Stimulated activated CD8-positive, alpha-beta memory T cell treated with anti-CD3 and anti-CD28 coated beads, Interleukin-2, amount 100 ng/mL, for 1 hour (primary cell): ENCODE measurements around the gene NLRP1.
A peak's percentile ranks its signal among the peaks of the same experiment; 100 is the strongest.

Source experiments
- DNase-seq, 2 donors: peaks; one replicate each; pipeline ENCODE4 v3.0.0-alpha.2; 2020; ENCODE audit warnings: low read depth in 2 of 2

Gene NLRP1

GRCh38 chr17:5584383-5585286 lies at the start of gene NLRP1:
TSS of gene NLRP1 (minus strand) at chr17:5584509. CDS start at chr17:5583957, 552 bp downstream.
- peak; percentile 85 to 89 for DNase-seq

DNA sequence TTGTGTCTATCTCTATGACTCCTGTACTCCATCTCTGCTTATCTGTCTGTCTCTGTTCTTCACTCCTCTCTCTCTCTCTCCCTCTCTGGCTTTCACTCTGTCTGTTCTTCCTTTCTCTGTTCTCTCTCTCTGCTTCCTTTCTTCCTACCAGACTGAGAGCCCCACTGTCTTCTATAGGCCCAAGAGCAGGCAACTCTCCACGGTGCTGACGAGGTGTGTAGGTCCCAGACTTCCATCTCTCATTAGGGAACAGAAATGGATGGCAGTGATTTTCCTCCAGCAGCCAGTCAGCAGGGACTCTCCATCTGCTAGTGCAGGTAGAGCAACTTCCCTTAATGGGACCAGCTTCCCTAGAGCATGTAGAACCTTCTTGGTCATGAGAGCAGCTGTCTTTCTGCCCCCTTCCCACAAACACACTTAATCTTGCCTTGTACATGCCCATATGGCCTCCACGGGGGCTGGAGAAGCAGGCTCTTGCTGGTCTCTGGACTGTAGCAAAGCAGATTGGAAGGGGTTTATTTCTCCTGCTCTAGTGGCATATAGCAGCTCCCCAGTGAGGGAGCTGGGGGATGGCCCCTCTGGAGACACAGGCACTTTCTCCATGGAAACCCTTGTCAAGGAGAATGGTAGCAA lies 47.8 kb upstream of the NLRP1 start:
- DNase-seq = no peak

GRCh38 chr17:5630434-5630833 lies 46.1 kb upstream of the NLRP1 start:
- DNase-seq = no peak

GRCh38 chr17:5629128-5629527 lies 44.8 kb upstream of the NLRP1 start:
- no peak for DNase-seq

- no peak for DNase-seq
Measured at GRCh38 chr17:5628262-5628661, 44.0 kb upstream of the NLRP1 start.

GRCh38 chr17:5624211-5624610 lies 39.9 kb upstream of the NLRP1 start:
- DNase-seq = no peak

DNA sequence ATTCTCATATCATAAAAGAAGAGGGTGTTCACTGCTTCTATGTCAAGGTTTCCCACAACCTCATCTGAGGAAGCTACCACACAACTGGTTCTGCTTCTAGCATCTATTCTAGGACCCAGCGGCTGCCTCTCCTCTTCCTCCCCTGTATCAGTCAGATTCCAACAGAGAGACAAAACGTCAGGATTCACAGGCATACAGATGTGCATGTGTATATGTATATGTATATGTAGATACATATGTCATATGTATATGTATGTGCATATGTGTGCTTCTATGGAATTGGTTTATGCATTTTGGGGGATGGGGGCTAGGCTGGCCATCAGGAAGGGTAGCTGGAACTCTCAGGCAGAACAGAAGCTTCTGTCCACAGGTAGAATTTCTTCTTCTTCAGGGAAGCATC lies 37.4 kb upstream of the NLRP1 start:
- DNase-seq = no peak

DNA sequence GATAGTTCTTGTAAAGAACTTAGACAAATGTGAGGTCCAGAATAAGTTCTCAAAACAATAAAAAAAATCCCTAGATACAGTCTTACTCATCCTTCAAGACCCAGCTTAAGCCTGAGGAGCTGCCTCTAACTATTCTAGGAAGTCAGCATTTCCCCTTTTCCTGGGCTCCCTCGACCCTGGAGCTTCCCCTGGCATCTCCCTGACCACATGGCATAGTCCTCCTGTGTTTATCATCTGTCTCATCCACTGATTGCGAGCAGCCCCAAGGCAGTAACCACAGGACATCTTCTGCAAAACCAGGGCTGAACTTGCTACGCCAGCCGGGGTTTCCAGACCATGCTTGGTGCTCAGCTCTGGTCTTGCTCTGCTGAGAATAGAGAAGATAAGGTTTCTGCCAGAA lies 36.7 kb upstream of the NLRP1 start:
- DNase-seq = no peak

- no peak for DNase-seq
Measured at GRCh38 chr17:5619088-5619740, 34.9 kb upstream of the NLRP1 start.

GRCh38 chr17:5618476-5618875 lies 34.2 kb upstream of the NLRP1 start:
- DNase-seq = no peak

- no peak for DNase-seq
Measured at GRCh38 chr17:5615476-5615875, 31.2 kb upstream of the NLRP1 start.

DNA sequence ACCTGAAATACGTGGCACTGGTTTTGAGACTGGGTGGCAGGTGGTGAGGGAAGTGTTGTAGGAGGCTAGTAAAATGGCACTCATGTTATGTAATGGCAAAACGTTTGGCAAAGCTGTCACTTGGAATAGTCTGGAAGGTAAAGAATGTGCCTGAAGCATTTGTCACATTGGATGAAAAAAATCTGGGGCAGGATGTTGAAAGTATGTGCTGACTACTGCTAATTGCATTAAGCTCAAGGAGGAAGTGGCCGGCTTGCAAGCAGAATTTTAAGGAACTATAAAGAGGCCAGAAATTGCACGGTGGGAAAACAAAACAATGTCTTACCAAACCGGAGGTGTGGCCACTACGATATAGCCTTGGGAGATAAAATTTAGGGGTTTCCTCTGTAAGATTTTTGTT lies 26.6 kb upstream of the NLRP1 start:
- DNase-seq = no peak

- no peak for DNase-seq
Measured at GRCh38 chr17:5608399-5609112, 24.2 kb upstream of the NLRP1 start.

GRCh38 chr17:5607946-5608345 lies 23.6 kb upstream of the NLRP1 start:
- no peak for DNase-seq

DNA sequence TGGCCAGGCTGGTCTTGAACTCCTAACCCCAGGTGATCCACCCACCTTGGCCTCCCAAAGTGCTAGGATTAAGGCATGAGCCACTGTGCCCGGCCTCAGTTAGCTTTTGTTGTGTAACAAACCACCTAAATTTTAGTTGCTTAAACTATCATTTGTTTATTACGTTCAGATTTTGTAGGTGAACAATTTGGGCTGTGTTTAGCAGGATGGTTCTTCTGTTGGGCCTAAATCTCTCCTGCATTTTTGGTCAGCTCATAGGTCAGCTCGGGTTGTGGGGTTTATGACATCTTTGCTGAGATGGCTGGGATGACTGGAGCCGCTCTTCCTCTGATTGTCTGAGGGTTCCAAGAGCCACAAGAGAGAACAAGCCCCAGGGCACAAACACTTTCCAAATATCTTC lies 21.1 kb upstream of the NLRP1 start:
- DNase-seq = no peak

- DNase-seq = no peak
Measured at GRCh38 chr17:5600041-5600440, 15.7 kb upstream of the NLRP1 start.

DNA sequence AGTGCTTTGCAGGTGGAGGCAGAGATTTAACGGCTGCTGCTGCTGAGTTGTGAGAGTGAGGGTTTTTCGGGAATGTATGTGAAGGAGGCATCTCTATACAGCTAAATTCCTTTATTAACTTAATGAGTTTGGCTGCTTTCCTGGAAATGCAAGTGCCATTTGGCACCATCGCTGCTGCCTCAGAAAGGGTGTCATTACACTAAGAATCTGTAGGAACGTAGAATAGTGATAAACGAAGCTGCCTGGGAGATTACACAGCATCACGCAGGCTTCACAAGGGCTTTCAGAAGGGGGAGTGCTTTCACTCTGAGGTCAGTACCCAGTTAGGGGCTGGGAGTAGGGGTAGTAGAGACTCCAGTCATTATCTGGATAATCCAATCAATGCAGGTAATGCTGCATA lies 14.1 kb upstream of the NLRP1 start:
- DNase-seq = no peak

DNA sequence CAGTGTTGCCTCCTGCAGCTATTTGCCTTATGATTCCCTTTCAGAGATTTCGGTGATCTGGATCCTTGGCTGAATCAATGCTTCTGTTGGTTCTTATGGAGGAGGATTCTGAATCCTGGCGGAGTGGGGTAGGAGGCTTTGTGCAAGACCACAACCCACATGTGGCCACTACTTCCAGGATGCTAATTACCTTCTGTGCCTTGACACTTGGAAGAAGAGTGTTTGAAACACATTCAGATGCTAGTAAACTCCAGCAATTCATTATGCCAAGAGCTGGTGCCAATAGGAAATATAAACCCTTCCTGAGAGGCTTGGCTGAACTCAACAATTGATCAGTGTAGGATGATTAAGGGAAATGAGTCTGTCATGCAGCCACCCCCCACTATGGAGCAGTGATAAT lies 12.1 kb upstream of the NLRP1 start:
- no peak for DNase-seq

DNA sequence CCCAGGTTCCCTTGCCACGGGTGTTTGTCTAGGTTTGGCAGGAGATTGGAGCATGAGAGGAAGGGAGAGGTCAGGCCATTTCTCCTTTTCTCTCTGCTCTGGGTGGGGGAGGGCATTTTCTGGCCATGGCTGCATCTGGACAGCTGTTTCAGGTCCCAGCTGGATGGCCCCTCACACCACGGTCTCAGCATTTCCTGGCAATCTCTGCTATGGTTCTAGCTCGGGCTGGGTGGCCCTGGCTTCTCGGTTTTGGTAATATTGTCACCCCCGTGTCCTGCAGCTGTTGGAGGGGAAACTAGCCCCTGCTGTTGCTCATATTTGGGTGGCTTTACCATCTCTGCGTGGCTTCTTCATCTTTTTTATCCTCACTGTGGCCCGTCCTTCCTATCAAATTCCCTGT lies 11.5 kb upstream of the NLRP1 start:
- no peak for DNase-seq

DNA sequence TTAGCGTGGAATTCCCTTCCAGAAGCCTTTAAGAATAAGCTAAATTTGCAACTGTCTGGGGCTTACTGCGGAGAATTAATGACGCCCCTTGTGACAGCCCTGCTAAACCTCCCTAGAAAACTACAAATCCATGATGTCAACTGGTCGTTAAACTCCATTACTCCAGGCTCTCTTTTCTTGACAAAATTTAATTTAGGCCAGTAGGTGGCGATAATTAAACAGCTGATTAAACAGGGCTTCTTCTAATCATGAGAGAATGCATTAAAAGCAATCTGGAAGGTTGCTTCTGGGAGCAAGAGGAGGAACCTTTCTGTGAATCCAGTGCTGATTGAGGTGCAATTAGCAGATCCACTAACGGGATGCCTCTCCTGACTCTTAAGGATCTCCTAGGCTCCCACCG lies 8.1 kb upstream of the NLRP1 start:
- DNase-seq = no peak

DNA sequence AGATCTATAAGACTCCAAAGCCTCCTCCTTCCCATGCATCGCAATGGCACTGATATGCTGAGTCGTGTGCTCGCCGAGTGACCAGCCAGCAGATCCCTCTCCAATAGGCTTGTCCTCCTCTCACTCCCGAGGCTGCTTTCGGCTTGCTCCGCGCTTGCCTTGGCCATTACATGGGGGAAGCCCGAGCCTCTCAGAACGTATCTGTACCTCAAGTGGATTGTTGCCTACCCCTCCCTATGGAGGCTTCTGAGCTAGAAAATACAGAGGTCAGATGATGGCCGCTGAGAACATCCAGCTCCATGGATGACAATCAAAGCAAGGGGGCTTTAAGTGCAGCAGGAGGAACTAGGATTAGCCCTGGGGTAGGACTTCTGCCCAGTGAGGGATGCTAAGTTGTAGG lies 7.7 kb upstream of the NLRP1 start:
- DNase-seq = no peak

DNA sequence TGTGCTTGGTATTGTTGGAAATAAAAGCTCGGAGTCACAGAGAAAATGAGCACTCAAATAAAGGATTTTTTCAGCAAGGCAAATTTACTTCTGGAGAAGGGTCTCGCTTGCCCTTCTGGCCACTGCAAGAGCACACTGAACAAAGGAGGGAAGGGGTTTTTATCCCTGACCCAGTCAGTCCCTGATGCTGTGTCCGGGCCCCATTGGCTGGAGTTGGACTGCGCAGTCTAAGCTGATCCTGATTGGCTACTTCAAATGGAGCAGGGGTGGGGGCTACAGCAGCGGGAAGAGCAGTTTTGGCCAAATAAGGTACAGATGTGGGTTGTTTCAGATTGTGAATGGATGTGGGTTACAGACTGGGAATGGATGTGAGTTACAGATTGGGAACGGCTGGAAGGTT lies 4.3 kb upstream of the NLRP1 start:
- DNase-seq = no peak
